ENCODE results near the gene AFAP1L1.

DNA sequence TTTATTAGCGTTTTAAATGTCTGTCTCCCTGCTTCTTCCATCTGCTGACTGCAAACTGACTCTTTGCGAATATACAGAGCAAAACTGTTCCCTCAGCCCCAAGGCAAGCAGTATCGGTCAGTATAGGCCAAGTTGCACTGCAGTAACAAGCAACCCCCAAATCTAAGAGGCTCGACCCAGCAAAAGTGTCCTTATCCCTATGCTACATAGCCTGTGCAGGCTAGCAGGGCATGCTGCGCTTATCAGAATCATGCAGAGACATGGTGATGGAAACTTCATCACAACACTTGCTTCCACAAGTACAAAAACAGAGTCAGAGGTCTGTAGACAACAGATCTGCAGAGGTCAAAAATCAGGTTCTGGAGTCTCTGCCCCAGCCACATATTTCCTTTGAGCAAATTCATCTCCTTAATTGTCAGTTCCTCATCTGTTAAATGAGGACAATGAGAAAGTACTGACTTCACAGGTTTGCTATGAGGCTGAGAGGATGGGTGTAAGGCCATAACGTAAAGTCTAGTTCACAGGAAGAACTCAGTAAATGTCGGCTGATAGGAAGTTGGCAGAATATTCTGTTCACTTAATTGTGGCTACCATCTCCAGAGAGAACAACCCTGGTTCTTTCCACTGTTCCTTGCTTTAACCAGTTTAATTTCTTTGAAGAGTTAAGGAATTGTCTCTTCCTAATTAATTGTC lies 117.0 kb downstream of the AFAP1L1 start:
- TF ChIP-seq POLR2A (IDR thresholded peaks at IDR 0.05) = no peak
- TF ChIP-seq, protein P1, sequence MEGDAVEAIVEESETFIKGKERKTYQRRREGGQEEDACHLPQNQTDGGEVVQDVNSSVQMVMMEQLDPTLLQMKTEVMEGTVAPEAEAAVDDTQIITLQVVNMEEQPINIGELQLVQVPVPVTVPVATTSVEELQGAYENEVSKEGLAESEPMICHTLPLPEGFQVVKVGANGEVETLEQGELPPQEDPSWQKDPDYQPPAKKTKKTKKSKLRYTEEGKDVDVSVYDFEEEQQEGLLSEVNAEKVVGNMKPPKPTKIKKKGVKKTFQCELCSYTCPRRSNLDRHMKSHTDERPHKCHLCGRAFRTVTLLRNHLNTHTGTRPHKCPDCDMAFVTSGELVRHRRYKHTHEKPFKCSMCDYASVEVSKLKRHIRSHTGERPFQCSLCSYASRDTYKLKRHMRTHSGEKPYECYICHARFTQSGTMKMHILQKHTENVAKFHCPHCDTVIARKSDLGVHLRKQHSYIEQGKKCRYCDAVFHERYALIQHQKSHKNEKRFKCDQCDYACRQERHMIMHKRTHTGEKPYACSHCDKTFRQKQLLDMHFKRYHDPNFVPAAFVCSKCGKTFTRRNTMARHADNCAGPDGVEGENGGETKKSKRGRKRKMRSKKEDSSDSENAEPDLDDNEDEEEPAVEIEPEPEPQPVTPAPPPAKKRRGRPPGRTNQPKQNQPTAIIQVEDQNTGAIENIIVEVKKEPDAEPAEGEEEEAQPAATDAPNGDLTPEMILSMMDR (IDR thresholded peaks at IDR 0.05) = no peak
